HG03432 (cell line): ENCODE measurements around the gene FFAR2.
"Not testable (repeated sequence)": the region's sequence is repeated elsewhere in the genome, so short reads cannot be mapped to it uniquely, and the experiment has no call there.

ENCODE experiments used
- ATAC-seq: cut with Tn5 transposase; IDR thresholded peaks from one replicate; pipeline ENCODE4 v1.9.1; 2021; ENCODE audit warnings: mild to moderate bottlenecking, moderate library complexity; ENCODE audit not compliant: unreplicated experiment

FFAR2 gene

GRCh38 chr19:35423406-35423805 is 24.7 kb upstream of the FFAR2 start:
- ATAC-seq, result not testable (repeated sequence)

GRCh38 chr19:35425682-35426081 is 22.4 kb upstream of the FFAR2 start:
- ATAC-seq, result no peak

- ATAC-seq, result no peak
Observed at GRCh38 chr19:35427187-35427586, 20.9 kb upstream of the FFAR2 start.

- ATAC-seq, result no peak
Observed at GRCh38 chr19:35429698-35430408, 18.2 kb upstream of the FFAR2 start.

GRCh38 chr19:35430409-35431144 is 17.5 kb upstream of the FFAR2 start:
- no peak for ATAC-seq

GRCh38 chr19:35431145-35431807 is 16.8 kb upstream of the FFAR2 start:
- ATAC-seq, result no peak

GRCh38 chr19:35432911-35433310 is 15.1 kb upstream of the FFAR2 start:
- no peak for ATAC-seq

GRCh38 chr19:35433448-35433847 is 14.6 kb upstream of the FFAR2 start:
- no peak for ATAC-seq

- no peak for ATAC-seq
Observed at GRCh38 chr19:35435896-35436295, 12.2 kb upstream of the FFAR2 start.

- no peak for ATAC-seq
Observed at GRCh38 chr19:35436477-35437405, 11.3 kb upstream of the FFAR2 start.

GRCh38 chr19:35437406-35437951 is 10.6 kb upstream of the FFAR2 start:
- ATAC-seq, result no peak

- ATAC-seq, result no peak
Observed at GRCh38 chr19:35438096-35438495, 10.0 kb upstream of the FFAR2 start.

- no peak for ATAC-seq
Observed at GRCh38 chr19:35438527-35438926, 9.5 kb upstream of the FFAR2 start.

GRCh38 chr19:35439921-35440320 is 8.1 kb upstream of the FFAR2 start:
- ATAC-seq, result no peak

- ATAC-seq, result no peak
Observed at GRCh38 chr19:35442091-35442490, 6.0 kb upstream of the FFAR2 start.

- no peak for ATAC-seq
Observed at GRCh38 chr19:35444735-35445134, 3.3 kb upstream of the FFAR2 start.

- no peak for ATAC-seq
Observed at GRCh38 chr19:35445826-35446593, 2.0 kb upstream of the FFAR2 start.

GRCh38 chr19:35449359-35450043 is 1.4 kb downstream of the FFAR2 start:
- ATAC-seq, result no peak
